ENCODE results near the gene TNFRSF21.
"Not testable (repeated sequence)": the region's sequence is repeated elsewhere in the genome, so short reads cannot be mapped to it uniquely, and the experiment has no call there.

TNFRSF21 gene

DNA sequence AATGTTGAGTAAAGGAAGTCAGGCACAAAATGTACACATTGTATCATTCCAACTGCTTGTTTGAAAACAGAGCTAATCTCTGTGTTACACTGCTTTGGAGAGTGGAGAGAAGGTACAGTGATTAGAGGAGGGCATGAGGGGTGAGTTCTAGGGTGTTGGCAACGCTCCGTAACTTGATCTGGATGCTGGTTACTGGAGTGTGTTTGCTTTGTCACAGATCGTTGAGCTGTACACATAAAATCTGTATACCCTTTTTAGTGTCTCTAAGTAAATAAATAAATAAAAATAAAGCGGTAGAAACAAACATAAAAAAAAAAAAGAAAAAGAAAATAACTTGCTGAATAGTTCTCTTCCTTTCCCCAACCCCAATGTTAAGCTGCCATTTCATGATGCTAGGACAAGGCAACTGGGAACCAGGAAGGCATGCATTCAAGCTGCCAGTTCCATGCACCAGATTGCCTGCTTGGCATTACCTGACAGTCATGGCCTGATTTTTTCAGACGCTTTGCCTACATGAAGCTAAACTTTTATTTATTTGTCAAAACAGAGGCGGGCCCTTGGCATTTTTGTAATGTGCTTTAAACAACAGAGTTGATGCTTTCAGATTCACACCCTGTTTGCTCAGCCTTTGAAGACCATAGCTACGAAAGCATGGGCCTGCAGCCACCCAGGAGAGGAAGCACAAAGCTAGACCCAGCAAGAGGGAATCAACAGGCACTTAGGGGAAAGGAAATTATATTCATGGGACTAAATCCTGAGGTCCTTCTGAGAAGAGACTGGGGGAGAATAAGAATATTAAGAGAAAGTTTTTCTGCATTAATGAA is 21.2 kb downstream of the TNFRSF21 start:
- no peak for DNase-seq (ENCODE audit: low spot score)
- peak; percentile 73 for FAIRE-seq

DNA sequence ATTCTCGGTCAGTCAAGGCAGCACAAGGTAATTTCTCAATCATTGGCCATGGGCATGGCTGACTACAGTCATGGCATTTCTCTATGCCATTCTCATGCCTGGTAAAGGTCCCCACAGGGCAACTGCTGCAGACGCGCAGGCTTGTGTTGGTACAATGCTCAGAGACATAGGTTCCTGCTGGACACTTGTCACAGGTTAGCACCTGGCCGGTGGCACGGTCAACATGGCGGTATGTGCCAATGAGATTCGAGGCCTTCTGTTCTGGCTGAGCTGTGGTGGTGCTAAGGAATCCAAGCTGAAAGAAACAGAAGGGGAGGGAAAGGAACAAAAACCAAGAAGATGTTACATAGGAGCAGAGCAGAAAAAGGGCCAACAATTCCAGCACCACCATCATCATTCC is 23.4 kb downstream of the TNFRSF21 start:
- FAIRE-seq (no peak), DNase-seq (ENCODE audit: low spot score) (no peak)

DNA sequence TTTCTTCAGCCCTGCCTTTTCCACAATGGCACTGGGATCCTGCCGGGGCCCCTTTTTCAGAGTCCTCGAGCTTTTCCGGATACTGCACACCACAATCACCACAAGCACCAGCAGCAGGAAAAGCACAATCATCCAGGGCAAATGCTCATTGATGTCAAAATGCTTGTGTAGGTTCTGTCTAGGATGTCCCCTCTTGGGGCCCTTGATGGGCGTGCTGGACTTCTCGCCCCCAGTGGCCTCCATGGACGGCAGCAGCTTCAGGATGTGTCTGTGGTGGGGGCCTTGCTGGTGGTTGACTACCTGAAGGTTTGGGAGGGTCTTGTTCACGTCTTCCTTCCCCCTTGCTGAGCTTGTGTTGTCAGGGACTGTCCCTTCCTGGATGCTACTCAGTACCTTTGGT is 25.7 kb downstream of the TNFRSF21 start:
- FAIRE-seq = no peak
- DNase-seq (ENCODE audit: low spot score) = no peak

DNA sequence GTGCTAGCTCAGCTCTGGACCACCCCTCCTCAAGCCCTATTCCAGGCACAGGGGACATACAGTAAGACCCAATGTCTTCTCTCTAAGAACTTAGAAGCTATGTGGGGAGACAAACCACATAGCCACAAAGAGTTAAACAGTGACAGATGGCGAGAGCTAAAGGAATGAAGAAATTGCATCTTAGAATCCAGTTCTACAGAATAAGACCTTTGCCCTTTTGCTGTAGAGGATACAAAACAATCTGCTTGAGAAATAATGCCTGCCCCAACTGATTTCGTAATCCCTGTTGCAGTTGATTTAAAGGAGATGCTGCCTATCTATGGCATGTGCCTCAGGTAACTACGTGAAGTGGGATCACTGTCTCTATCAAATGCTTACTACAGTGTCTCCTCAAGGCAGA is 31.2 kb downstream of the TNFRSF21 start:
- DNase-seq (ENCODE audit: low spot score) = no peak
- FAIRE-seq = no peak

DNA sequence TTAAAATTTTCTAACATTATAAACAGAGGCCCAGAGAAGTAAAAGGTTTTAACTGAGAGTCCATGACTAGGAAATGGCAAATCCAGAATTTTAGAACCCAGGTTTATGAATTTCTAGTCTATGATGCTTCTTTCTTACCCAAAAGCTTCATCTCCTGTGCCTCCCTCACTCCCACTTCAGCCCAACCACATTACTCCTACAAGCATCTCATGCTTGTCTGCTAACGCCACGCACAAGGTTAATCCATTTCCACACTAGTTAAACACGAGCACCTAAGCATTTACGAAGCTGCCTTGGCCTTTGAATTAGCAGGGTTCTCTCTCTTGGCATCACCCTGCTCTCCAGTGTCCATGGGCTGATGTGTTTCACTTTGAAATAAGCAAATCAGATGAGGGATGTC is 32.0 kb downstream of the TNFRSF21 start:
- DNase-seq (ENCODE audit: low spot score) (no peak), FAIRE-seq (no peak)

DNA sequence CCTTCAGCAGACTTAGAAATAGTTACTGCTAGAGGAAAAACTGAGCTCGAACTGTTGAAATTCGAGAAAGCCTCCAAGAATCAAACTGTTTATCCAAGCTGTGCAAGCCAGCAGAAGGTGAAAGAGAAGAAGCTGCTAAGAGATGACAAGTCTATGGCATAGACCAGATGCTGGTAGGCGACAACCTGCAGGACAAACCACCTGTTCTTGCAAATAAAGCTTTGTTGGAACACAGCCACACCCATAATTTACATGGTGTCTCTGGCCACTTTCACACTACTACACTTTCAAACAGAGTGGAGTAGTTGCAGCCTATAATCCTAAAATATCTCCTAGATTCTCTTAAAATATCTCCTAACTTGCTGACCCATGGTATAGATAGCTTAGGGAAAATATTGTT is 33.3 kb downstream of the TNFRSF21 start:
- FAIRE-seq = no peak
- no peak for DNase-seq (ENCODE audit: low spot score)

DNA sequence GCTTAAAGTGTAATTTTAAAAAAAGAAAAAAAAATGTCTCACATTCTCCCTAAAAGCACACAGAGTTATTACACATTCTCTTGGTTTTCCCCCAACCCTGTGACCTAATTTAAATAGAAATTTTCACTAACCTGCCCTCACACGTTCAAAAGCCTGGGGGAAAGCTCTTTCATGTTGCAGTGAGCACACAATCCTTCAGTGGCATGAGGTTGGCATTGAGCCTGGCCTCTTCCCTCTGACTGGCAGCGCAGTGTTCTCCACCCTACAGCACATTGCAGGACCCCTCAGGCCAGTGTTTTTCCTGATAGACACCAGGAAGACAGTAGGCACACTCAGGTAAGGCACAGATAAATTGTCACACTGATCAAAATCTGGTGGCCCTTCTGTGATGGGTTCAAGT is 34.1 kb downstream of the TNFRSF21 start:
- FAIRE-seq = no peak
- no peak for DNase-seq (ENCODE audit: low spot score)

DNA sequence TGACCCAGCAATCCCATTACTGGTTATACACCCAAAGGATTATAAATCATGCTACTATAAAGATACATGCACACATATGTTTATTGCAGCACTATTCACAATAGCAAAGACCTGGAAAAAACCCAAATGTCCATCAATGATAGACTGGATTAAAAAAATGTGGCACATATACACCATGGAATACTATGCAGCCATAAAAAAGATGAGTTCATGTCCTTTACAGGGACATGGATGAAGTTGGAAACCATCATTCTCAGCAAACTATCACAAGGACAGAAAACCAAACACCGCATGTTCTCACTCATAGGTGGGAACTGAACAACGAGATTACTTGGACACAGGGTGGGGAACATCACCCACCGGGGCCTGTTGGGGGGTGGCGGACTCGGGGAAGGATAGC is 34.6 kb downstream of the TNFRSF21 start:
- not testable (repeated sequence) for DNase-seq (ENCODE audit: low spot score); FAIRE-seq

DNA sequence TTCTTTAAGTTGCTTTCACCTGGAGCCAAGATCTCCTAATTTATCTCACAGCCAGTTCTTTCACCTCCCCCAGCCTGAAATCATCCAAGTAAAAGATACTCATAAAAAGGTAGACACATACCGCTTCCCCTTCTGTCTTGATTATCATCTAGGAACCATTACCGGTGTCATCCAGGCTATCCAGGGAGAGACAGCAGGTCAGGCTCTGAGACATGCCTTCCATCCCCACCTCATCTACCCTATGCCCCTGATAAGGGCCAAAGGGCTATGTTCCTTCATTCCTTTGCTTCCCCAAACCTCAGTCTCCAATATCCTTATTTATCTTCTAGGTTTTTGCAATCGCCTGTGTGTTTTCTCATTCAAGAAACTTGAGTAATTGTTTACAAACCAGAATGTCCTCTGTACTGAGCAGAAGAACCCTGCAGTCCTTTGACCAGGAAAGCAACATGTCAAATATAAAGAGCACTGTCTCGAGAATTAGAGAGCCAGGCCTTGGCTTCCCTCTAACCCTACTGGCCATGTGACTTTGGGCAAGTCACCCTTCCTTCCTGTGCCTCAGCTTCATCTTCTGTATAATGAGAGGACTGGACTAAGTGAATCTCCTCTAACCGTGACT is 41.0 kb downstream of the TNFRSF21 start:
- no peak for DNase-seq (ENCODE audit: low spot score)
- FAIRE-seq = no peak

DNA sequence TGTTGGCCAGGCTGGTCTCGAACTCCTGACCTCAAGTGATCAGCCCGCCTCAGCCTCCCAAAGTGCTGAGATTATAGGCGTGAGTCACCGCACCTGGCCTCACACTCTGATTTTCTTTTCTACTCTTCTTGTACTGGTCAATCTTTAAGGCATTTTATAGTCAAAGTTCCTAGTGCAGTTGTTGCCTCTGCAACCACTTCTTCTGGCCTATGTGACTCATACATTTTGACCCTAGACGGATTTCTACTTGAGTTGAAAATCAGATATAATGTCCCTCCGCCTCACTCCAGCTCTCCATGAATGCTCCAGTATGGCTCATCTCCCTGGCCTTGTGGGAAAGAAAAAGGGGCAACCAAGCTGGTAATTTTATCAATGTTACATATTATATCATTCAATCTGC is 42.4 kb downstream of the TNFRSF21 start:
- no peak for FAIRE-seq
- no peak for DNase-seq (ENCODE audit: low spot score)

DNA sequence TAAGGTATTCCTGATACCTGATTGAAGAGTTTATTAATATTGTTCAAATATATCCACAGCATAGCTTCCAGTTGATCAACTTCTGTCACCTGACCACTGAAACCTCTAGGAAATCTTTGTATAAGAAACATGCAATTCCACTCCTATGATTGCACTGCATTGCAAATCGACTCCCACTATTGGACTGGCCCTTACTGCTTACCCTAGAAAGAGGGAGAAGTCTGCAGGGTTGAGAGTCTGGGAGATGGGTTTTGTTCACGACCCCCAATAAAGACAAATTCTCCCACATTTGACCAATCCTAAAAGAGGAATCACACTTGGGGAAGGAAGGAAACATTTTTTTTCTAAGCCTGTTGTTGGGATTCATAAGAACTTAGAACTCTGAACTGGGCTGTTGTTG is 43.7 kb downstream of the TNFRSF21 start:
- FAIRE-seq = no peak

DNA sequence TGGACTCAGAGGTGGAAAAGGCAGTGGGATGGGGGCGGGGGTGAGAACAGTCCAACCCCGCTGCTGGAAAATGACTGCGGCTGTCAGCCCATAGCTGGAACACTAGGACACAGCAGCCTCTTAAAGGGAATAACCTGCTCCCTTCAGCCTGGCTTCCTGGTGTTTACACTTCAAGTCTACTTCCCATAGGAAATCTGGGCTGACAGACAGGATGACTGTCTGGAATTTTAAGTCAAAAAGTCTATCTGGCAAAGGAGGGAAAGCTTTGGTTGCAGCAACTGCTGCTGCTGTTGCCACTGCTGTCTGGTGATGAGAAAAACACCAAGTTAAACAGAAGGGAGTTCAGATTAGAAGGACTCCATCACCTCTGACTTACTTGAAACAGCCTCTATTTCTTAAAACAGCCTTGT is 44.9 kb downstream of the TNFRSF21 start:
- DNase-seq (ENCODE audit: low spot score) = no peak
- no peak for FAIRE-seq

More for the DNA sequence above, 43.7 kb downstream of the TNFRSF21 start:
- DNase-seq (ENCODE audit: low spot score) = no peak

DNA sequence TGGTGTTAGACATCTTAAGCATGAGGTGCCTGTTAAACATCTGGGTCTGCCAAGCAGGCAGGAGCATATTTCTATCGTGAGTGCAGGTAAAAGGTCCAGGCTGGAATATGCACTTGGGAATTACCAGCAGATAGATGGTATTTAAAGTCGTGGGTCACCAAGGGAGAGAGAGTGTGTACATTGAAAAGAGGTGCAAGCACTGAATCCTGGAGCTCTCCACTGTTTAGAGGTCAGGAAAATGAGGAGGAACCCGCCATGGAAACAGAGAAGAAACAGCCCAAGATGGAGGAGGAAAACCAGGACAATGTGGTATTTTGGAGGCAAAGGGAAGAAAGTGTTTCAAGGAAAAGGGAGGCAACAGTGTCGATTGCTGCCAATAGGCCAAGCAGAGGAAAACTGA is 46.4 kb downstream of the TNFRSF21 start:
- FAIRE-seq = no peak
- DNase-seq (ENCODE audit: low spot score) = no peak

DNA sequence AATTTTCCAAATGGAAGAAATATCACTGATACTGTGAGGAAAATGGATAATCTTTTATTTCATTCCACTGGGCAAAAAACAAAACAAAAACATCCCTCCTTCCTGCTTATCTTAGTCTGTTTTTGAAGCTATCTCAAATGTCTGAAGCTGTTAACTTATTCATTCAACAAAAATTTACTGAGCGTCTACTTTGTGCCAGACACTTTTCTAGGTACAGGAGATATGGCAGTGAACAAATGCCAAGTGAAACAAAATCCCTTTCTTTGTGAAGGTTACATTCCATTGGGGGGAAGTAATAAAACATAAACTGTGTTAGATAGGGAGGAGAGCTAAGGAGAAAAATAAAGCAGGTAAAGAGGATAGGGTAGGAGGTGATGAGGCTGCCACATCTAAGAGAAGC is 47.5 kb downstream of the TNFRSF21 start:
- no peak for FAIRE-seq
- no peak for DNase-seq (ENCODE audit: low spot score)

DNA sequence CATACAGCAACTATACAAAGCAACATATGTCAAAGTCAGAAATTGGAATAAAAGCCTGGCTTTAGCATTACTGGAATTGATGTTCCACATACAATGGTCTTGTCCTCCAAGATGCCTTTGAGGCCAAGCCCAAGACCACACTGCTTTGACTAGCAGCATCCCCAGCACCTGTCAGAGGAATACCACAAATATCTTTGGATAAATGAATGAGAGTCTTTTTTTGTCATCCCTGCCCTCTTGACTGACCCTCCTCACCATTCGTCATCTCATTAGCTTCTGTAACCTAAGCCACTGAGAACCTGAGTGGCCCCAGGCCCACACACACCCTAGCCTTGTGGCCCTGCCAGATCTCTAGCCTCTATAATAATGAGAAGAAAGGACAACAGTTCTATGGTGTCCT is 48.5 kb downstream of the TNFRSF21 start:
- FAIRE-seq (no peak), DNase-seq (ENCODE audit: low spot score) (no peak)

DNA sequence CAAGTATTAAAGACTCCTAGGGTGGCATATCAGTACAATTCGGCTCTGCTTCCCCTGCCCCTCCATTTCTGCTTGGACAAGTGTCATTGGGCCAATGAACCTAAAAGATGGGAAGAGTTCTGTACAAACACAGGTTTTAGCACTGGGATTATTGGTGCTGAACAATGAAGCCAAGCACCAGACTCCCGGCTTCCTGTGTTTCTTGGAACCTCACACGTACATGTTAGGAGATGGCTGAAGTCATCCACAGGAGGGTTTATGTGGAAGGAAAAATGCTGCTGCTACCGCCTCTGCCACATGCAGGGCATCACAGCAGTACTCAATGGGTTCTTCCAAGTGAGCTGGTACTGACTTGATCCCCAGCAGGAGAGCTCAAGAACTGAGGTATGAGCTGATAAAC is 49.7 kb downstream of the TNFRSF21 start:
- DNase-seq (ENCODE audit: low spot score) (no peak), FAIRE-seq (no peak)

DNA sequence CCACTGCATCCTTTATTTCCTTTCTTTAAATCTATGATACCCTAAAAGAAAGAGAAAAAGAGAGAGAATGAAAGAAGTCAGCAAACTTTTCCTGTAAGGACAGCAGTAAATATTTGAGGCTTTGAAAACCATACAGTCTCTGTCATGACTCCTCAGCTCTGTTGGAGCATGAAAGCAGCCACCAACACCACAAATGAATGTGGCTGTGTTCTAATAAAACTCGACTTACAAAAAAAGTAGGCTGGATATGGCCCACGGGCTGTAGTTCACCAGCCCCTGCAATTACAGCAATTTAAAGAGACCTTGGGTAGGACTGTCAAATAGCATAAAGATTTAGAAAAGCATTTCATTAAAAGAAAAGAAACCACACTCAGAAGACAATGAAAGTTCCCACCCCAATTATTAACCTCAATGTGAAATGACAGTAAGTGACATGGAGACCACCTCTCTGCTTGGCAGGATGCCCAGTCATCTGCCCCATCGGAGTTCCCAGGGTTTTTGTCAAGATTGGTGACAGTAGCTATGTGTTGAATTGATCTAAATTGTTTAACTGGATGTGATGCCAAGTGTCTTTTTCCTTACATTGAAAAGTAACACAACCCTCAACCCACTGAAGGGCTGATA is 50.9 kb downstream of the TNFRSF21 start:
- DNase-seq (ENCODE audit: low spot score) = no peak
- no peak for FAIRE-seq

DNA sequence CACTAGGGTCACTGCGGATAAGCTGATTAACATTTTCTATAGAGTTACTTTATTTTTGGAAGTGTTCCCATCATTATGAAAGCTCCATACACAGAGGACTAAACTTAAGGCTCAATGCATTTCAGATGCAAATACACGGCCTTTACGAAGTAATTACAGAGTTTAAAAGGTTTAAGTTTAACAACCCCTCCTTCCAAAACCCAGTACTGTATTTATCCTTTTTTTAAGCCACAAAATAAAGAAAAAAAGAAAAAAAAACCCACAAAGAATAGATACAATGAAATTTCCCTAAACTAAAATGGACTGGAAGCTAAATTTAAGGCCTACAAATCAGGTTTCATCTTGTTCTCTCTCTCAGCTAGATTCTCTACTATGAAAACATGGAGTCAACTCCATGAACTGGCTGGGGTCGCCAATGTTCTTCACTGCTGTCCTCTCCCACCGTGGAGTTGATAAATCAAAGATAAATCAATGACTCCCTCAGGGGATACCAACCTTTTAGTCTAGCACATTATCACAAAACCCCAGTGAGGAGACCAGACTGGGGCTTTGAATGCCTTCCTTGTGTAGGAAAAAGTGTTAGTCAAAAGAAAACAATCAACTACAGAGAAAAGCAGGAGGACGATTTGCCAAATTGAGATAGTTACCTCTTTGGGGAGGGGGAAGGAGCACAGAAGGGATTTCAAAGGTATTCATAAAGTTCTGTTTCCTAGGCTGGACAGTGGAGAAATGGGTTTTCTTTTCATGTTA is 52.5 kb downstream of the TNFRSF21 start:
- FAIRE-seq (no peak), DNase-seq (ENCODE audit: low spot score) (no peak)

DNA sequence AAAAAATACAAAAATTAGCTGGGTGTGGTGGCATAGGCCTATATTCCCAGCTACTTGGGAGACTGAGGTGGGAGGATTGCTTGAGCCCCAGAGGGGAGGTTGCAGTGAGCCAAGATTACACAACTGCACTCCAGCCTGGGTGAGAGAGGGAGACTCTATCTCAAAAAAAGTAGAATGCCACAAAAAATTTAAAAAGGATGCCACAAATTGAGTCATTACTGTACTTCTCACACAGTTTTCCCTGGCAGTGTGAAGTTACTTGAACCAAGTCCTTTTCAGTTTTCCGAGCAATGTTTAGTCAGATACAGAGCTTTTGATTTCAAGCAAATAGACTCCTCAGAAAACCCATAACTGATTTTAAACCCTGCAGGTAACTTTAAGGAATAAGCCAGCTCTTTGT is 53.3 kb downstream of the TNFRSF21 start:
- DNase-seq (ENCODE audit: low spot score) = no peak
- FAIRE-seq = no peak

DNA sequence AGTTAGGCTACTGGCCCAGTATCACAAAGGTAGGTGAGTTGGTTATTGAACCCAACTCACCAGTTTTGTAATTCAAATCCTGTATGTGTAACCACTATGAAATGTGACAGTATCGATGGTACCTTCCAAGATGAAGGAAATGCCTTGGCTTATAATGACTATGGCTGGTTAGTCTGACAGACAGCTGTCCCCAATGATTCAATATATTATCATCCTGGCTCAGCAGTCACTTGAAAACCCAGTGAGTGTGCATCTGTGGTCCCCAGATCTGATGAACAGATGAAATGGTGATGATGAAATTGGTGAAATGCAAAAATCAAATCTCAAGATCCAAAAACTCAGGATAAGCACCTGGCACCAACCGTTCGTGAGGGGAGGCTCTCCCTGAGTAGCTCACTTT is 54.8 kb downstream of the TNFRSF21 start:
- DNase-seq (ENCODE audit: low spot score) = no peak
- no peak for FAIRE-seq

DNA sequence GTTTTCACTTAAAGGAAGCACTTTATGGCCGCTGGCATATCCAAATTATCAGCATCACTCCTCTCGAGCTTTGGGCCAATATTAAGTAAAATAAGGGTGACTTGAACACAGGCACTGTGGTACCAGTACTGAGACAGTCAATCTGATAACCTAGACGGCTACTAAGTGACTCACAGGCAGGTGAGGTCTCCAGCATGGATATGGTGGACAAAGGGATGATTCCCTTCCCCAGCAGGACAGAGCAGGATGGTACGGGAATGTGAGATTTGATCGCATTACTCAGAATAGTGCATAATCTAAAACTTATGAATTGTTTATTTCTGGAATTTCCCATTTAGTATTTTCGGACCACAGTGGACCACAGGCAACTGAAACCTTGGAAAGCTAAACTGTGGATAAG is 55.7 kb downstream of the TNFRSF21 start:
- no peak for DNase-seq (ENCODE audit: low spot score)
- FAIRE-seq = no peak

DNA sequence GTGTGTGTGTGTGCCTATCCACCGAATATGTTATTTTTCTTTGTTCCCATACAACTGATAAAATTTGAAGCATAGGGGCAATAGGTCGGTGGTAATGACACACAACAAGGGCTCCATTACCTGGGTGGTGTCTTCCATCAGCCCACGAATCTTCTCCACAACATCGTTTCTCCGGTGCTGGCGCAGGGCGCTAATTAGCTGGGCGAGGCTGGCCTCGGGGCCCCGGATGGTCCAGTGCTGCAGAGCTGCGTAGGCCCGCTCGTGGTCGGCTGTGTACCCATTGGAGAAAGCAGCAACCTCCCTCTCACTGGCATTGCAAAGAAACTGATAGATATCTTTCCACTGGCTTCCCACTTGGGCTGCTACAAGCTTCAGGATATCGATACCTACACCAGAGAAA is 56.6 kb downstream of the TNFRSF21 start:
- FAIRE-seq = no peak
- no peak for DNase-seq (ENCODE audit: low spot score)

All from urothelium cell line (cell line).